Measurements from ENCODE around the gene PRDM16.

DNA sequence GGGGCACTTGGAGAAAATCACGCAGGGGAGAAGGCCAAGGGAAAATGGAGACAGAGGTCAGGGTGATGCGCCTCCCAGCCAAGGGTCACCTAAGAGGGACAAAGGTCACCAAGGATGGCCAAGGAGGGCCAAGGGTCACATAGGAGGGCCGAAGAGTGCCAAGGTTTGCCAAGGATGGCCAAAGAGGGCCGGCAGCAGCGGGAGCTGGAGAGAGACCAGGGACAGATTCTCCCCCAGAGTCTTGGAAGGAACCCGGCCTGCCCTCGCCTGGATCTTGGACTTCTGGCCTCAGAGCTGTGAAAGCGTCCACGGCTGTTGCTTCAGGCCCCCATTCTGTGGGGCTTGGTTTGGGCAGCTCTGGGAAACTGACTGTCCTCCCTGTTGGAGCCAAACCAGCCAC lies 359.9 kb downstream of the PRDM16 start:
- no peak for TF ChIP-seq GLIS3 (CRISPR knock-in tag; IDR thresholded peaks at IDR 0.05)
- no peak for TF ChIP-seq OSR1 (CRISPR knock-in tag; IDR thresholded peaks at IDR 0.05)
- no peak for TF ChIP-seq PATZ1 (CRISPR knock-in tag; IDR thresholded peaks at IDR 0.05; ENCODE audit: borderline replicate concordance)
- TF ChIP-seq TCF4 (CRISPR knock-in tag; IDR thresholded peaks at IDR 0.05; ENCODE audit: borderline replicate concordance), result no peak
- no peak for TF ChIP-seq ISL1 (CRISPR knock-in tag; IDR thresholded peaks at IDR 0.05)
- no peak for TF ChIP-seq ZFP3 (CRISPR knock-in tag; IDR thresholded peaks at IDR 0.05)
- no peak for TF ChIP-seq ARNTL (CRISPR knock-in tag; IDR thresholded peaks at IDR 0.05; ENCODE audit: borderline replicate concordance, low read depth)
- TF ChIP-seq, protein P1, sequence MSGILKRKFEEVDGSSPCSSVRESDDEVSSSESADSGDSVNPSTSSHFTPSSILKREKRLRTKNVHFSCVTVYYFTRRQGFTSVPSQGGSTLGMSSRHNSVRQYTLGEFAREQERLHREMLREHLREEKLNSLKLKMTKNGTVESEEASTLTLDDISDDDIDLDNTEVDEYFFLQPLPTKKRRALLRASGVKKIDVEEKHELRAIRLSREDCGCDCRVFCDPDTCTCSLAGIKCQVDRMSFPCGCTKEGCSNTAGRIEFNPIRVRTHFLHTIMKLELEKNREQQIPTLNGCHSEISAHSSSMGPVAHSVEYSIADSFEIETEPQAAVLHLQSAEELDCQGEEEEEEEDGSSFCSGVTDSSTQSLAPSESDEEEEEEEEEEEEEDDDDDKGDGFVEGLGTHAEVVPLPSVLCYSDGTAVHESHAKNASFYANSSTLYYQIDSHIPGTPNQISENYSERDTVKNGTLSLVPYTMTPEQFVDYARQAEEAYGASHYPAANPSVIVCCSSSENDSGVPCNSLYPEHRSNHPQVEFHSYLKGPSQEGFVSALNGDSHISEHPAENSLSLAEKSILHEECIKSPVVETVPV (CRISPR knock-in tag; IDR thresholded peaks at IDR 0.05), result no peak
- TF ChIP-seq SNAI2 (CRISPR knock-in tag; IDR thresholded peaks at IDR 0.05), result no peak
- no peak for TF ChIP-seq RARB (CRISPR knock-in tag; IDR thresholded peaks at IDR 0.05)
- no peak for TF ChIP-seq ZNF70 (CRISPR knock-in tag; IDR thresholded peaks at IDR 0.05)
- no peak for TF ChIP-seq BACH2 (CRISPR knock-in tag; IDR thresholded peaks at IDR 0.05; ENCODE audit: borderline replicate concordance)
